ENCODE measurements around the gene AKAP10.
"Not testable (repeated sequence)": the region's sequence is repeated elsewhere in the genome, so short reads cannot be mapped to it uniquely, and the experiment has no call there.

AKAP10 gene

GRCh38 chr17:19986941-19987861 is 9.6 kb upstream of the AKAP10 start:
- intact Hi-C loops (cut with DNase I), result no loop called here
- DNase-seq, result no peak

- peak in 5 of 42 donors; percentile 9 to 40 (median 20) for DNase-seq
- intact Hi-C loops (cut with DNase I), result loop anchor here (10.0 kb wide), 1 partner anchor 115 kb away; the partner anchor contains the start of gene ULK2
These were observed 2.5 kb upstream of the AKAP10 start for GRCh38 chr17:19979917-19980770.

- DNase-seq, result no peak
- intact Hi-C loops (cut with DNase I), result loop anchor here (10.0 kb wide), 1 partner anchor 114 kb away; the partner anchor contains the start of gene ULK2
These were observed 1.2 kb upstream of the AKAP10 start for GRCh38 chr17:19978805-19979211.

- peak in 34 of 42 donors; percentile 17 to 75 (median 48) for DNase-seq
- intact Hi-C loops (cut with DNase I), result loop anchor here (10.0 kb wide), 1 partner anchor 114 kb away; the partner anchor contains the start of gene ULK2
These were observed 678 bp upstream of the AKAP10 start for GRCh38 chr17:19978209-19978802.

GRCh38 chr17:19975601-19976000 is 2.0 kb downstream of the AKAP10 start:
- intact Hi-C loops (cut with DNase I), result loop anchor here (10.0 kb wide), 1 partner anchor 111 kb away; the partner anchor contains the start of gene ULK2
- no peak for DNase-seq

- DNase-seq, result no peak
- intact Hi-C loops (cut with DNase I), result loop anchor here (10.0 kb wide), 1 partner anchor 108 kb away; the partner anchor contains the start of gene ULK2
These were observed 4.5 kb downstream of the AKAP10 start for GRCh38 chr17:19973156-19973555.

GRCh38 chr17:19962954-19963353 is 14.7 kb downstream of the AKAP10 start:
- DNase-seq; intact Hi-C loops (cut with DNase I): not testable (repeated sequence)

GRCh38 chr17:19958023-19958422 is 19.6 kb downstream of the AKAP10 start:
- intact Hi-C loops (cut with DNase I), result no loop called here
- DNase-seq, result peak in 3 of 42 donors; percentile 4 to 20 (median 11)

- intact Hi-C loops (cut with DNase I), result no loop called here
- no peak for DNase-seq
These were observed 22.5 kb downstream of the AKAP10 start for GRCh38 chr17:19955099-19955498.

GRCh38 chr17:19951411-19951810 is 26.2 kb downstream of the AKAP10 start:
- intact Hi-C loops (cut with DNase I); DNase-seq: not testable (repeated sequence)

GRCh38 chr17:19950624-19951195 is 26.9 kb downstream of the AKAP10 start:
- DNase-seq; intact Hi-C loops (cut with DNase I): not testable (repeated sequence)

GRCh38 chr17:19948116-19948943 is 29.3 kb downstream of the AKAP10 start:
- DNase-seq, result no peak

GRCh38 chr17:19946921-19947320 is 30.7 kb downstream of the AKAP10 start:
- intact Hi-C loops (cut with DNase I), result no loop called here
- no peak for DNase-seq

More at GRCh38 chr17:19948116-19948943, 29.3 kb downstream of the AKAP10 start:
- intact Hi-C loops (cut with DNase I), result no loop called here

- intact Hi-C loops (cut with DNase I), result no loop called here
- no peak for DNase-seq
These were observed 32.5 kb downstream of the AKAP10 start for GRCh38 chr17:19945009-19945626.

- intact Hi-C loops (cut with DNase I), result no loop called here
These were observed 34.0 kb downstream of the AKAP10 start for GRCh38 chr17:19943599-19943998.

GRCh38 chr17:19943026-19943425 is 34.6 kb downstream of the AKAP10 start:
- no peak for DNase-seq
- intact Hi-C loops (cut with DNase I), result no loop called here

More at GRCh38 chr17:19943599-19943998, 34.0 kb downstream of the AKAP10 start:
- no peak for DNase-seq

- no peak for DNase-seq
- intact Hi-C loops (cut with DNase I), result no loop called here
These were observed 36.7 kb downstream of the AKAP10 start for GRCh38 chr17:19940722-19941464.
